C4-2B (cell line): Measurements from ENCODE around the gene SNX24.
A peak's percentile ranks its signal among the peaks of the same experiment; 100 is the strongest.

Experiments used
- H3K27ac ChIP-seq: fragments of 450-650 bp; 2 replicates; pipeline ENCODE4 v1.5.1; 2017
- ZFX ChIP-seq: fragments of 450-650 bp; IDR thresholded peaks from 2 replicates; pipeline ENCODE4 v1.6.1; 2017
- TF ChIP-seq, protein P1 (sequence below): fragments of 450-650 bp; conservative IDR thresholded peaks from 2 replicates; pipeline ENCODE4 v1.5.1; 2017; ENCODE audit warnings: mild to moderate bottlenecking

Gene SNX24

DNA sequence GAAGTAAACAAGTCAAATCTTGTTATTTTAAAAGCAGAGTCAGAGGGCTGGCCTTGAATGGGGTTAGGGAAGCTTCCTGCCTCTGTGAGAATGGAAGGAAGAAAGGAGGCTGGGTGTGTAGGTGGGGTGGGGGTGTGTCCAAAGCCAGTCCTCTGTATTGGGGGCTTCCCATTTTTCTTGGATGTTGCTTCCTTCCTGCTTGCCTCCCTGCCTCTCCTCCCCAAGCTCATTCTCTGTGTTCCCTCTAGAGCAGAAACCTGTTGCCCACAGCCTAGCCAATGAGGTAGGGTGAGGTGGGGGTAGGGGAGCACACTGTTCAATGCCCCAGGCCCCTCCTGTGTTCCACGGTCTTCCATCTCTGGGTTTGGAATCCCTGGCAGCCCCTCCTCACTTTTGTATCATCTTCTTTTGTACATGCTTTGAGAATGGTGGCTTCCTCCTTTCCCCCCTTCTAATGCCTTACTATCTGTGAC lies 39.7 kb downstream of the SNX24 start:
- no peak for TF ChIP-seq ZFX
- TF ChIP-seq, protein P1, sequence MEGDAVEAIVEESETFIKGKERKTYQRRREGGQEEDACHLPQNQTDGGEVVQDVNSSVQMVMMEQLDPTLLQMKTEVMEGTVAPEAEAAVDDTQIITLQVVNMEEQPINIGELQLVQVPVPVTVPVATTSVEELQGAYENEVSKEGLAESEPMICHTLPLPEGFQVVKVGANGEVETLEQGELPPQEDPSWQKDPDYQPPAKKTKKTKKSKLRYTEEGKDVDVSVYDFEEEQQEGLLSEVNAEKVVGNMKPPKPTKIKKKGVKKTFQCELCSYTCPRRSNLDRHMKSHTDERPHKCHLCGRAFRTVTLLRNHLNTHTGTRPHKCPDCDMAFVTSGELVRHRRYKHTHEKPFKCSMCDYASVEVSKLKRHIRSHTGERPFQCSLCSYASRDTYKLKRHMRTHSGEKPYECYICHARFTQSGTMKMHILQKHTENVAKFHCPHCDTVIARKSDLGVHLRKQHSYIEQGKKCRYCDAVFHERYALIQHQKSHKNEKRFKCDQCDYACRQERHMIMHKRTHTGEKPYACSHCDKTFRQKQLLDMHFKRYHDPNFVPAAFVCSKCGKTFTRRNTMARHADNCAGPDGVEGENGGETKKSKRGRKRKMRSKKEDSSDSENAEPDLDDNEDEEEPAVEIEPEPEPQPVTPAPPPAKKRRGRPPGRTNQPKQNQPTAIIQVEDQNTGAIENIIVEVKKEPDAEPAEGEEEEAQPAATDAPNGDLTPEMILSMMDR = no peak
- H3K27ac ChIP-seq = no peak overlapping the region

DNA sequence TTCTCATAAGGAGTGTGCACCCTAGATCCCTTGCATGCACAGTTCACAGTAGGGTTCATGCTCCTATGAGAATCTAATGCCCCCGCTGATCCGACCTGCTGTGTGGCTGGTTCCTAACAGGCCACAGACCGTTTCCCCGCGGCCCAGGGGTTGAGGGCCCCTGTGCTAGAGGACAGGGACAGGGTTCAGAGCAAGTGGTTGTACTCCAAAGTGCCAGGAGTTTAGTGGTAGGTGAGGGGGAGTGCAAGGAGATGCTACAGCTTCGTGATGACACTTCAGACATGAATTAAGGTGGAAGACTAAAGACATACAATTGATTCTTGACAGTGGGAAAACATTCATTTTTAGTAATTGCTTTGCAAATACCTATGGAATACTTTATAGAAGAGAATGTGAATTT lies 40.5 kb downstream of the SNX24 start:
- TF ChIP-seq, protein P1 = no peak
- no peak for TF ChIP-seq ZFX
- H3K27ac ChIP-seq = no peak overlapping the region

DNA sequence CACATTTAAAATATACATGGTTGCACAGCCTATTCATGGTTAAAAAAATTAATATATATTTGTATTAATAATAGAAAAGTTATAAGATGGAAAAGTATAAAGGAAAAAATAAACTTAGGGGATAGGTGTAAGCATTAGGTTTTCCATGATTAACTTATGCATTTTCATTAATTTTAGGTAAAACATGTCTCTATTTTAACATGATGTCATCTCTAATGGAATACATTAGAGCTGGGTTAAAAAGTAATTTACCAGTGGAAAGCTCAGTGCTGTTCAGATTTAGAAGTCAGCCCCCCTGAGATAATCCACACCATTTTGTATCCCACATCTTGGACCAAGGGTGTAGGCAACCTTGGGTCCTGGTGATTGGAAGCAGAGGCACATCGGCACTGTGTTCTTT lies 49.7 kb downstream of the SNX24 start:
- H3K27ac ChIP-seq = no peak overlapping the region
- no peak for TF ChIP-seq ZFX

DNA sequence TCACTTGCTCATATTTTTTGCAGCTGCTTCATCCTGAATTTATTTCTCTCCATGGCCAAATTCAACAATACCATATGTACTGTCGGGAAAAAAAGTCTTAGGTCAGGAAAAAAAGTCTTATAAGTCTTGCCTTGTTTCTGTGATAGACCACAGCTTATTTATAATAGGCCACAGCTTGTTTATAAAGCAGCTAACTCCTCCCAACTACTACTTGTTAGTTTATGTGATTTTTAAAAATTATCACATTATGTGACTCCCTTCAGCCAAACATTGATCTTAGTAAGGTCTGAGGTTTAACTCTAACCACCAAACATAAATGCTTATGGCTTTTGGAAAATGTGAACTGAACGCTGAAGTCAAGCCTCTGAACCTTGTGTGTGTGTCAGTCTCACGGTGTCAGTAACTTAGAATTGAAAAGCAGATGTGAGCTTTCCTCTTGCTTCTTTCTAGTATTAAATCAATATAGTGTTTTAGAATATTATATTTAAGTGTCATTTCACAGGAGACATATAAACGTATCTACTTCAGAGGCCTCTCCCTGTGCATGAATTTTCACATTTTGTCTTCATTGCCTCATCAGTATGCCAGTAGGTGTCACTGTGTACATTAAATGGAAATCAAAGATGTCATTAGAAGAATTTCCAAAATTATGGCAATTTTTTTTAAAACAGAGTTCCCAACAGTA lies 51.3 kb downstream of the SNX24 start:
- TF ChIP-seq, protein P1 = peak; percentile 80
- no peak for TF ChIP-seq ZFX
- H3K27ac ChIP-seq = no peak overlapping the region

DNA sequence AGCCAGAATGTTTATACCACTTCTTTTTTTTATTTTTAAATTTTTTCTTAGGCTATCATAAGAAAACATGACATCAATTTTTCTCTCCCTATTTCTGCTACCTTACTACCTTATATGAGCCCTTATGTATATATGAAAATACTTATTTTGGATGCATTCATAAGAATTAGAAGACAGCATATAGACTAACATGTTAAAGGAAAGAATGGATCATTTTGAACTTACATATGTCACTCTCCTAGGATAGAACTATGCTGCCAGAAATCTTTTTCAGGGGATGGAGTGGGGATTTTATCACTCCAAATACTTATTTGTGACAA lies 51.8 kb downstream of the SNX24 start:
- TF ChIP-seq, protein P1 = peak; percentile 50
- no peak for TF ChIP-seq ZFX
- no peak overlapping the region for H3K27ac ChIP-seq

DNA sequence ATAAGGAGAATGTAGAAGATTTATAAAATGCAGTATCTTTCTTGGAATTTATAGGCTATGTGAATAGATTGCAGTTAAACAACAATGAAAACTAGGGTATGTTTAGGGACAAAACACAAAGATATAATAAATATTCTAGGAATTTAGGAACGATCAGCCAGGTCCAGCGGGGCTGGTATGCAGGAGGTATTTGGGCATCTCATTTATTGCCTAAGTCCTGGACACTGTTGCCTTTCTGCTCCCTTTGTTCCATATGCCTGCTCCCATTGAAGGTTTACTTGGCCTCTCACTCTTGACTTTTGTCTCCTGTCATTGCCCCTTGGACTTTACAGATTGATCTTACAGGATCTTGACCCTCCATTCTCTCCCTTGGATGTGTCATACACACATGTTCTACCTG lies 55.9 kb downstream of the SNX24 start:
- TF ChIP-seq, protein P1 = no peak
- TF ChIP-seq ZFX = no peak
- no peak overlapping the region for H3K27ac ChIP-seq

DNA sequence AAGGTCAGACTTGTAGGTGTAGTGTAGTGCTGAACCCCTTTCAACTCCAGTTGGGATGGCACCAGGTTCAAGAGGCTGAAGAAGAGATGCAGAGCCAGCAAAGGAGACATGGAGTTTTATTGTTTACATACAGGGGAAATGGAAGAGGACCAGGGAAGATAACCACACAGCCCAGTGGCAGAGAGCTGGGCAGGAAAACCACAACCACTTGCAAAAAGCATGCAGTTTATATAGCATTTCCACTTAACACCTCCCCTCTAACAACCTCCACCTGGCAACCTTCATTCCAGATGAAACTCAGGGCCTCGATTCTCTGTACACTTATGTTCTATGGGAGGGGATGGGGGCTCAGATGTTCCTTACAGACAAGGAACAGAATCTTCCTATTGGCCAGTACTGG lies 56.9 kb downstream of the SNX24 start:
- TF ChIP-seq ZFX = no peak
- TF ChIP-seq, protein P1 = no peak
- H3K27ac ChIP-seq = no peak overlapping the region

DNA sequence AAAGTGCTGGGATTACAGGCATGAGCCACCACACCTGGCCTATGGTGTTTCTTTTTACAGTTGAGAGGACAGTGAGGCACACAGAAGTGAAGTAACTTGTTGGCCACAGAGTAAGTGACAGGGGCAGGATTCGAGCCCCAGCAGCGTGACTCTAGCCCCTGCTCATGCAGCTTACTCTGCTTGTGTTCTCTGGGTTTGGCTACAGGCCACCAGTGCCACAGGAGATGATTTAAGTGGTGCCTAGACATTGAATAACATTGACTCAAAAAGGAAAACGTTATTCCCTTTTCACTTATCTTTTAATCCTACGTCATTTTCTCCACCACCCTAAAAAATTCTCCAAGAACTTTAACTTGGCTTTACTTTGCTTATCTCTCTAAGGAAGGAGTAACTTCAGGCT lies 61.4 kb downstream of the SNX24 start:
- no peak overlapping the region for H3K27ac ChIP-seq
- TF ChIP-seq, protein P1 = no peak
- TF ChIP-seq ZFX = no peak
